ENCODE data around the gene SF3B3.
A peak's percentile ranks its signal among the peaks of the same experiment; 100 is the strongest.
"Not testable (repeated sequence)": the region's sequence is repeated elsewhere in the genome, so short reads cannot be mapped to it uniquely, and the experiment has no call there.

SF3B3 gene

GRCh38 chr16:70512456-70512855, 11.2 kb upstream of the SF3B3 start:
- DNase-seq: no peak

DNA sequence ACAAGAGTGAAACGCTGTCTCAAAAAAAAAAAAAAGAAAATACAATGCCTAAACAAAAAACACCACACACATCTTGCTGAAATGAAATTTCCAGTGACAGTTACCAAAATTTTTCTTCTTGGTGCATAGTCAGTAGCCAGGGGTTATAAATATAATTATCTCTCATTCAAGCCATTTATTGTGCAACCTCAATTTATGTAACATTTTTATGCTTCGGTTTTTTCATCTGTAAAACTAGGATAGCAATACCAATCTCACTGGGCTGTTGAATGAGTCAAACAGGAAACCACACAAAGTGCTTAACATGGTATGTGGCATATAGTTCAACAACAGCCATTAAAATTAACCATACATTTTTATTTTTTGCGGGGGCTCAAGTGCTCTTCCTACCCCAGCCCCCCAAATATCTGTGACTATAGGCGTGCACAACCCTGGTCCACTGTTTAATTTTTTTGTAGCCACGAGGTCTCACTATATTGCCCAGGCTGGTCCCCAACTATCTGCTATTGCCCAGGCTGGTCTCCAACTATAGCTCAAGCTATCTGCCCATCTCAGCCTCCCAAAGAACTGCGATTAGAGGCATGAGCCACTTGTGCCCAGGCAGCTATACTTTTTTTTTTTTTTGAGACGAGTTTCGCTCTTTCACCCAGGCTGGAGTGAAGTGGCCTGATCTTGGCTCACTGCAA, 2.9 kb upstream of the SF3B3 start:
- peak in 1 of 2 experiments; percentile 25 for DNase-seq

GRCh38 chr16:70522216-70523075, 1.2 kb upstream of the SF3B3 start:
- DNase-seq: no peak

- peak; percentile 57 to 92 for DNase-seq
Measured at GRCh38 chr16:70523076-70523742, 407 bp upstream of the SF3B3 start, which contains the start of gene COG4. COG4 (minus strand) TSS chr16:70523554; CDS start chr16:70523543, 11 bp downstream.

DNA sequence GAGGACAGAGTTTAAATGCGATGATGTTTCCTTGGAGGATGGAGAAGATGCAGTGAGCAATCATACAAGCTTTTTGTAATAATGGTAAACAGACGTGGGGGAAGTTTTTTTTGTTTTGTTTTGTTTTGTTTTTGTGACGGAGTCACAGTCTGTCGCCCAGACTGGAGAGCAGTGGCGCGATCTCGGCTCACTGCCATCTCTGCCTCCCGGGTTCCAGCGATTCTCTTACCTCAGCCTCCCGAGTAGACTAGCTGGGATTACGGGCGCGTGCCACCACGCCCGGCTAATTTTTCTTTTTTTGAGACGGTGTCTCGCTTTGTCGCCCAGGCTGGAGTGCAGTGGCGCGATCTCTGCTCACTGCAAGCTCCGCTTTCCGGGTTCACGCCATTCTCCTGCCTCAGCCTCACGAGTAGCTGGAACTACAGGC, 796 bp downstream of the SF3B3 start:
- not testable (repeated sequence) for DNase-seq

DNA sequence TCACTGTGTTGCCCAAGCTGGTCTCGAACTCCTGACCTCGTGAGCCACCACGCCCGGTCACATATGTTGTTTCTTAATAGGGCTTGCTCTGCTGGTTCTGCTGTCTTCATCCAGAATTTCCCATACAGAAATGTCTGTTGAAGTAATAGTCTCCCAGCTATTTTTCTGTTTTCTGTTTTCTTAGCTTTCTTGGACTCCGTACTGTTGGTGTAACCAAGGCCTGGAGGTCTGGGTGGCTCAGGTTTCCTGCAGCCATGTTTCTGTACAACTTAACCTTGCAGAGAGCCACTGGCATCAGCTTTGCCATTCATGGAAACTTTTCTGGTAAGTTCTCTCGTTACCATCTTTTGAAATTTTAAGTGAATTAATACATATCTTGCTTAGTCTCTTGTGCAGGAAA, 2.8 kb downstream of the SF3B3 start:
- no peak for DNase-seq

- DNase-seq: no peak
Measured at GRCh38 chr16:70527315-70527996, 3.8 kb downstream of the SF3B3 start.

GRCh38 chr16:70529051-70529777, 5.6 kb downstream of the SF3B3 start:
- peak in 1 of 2 experiments; percentile 51 for DNase-seq

DNA sequence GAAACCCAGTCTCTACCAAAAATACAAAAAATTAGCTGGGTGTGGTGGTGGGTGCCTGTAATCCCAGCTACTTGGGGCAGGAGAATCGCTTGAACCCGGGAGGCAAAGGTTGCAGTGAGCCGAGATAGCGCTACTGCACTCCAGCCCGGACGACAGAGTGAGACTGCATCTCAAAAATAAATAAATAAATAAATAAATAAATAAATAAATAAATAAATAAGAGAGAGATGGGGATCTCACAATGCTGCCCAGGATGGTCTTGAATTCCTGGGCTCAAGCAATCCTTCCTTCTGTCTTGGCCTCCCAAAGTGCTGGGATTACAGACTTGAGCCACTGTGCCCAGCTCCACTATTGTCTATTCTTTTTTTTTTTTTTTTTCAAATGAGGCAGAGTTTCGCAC, 6.3 kb downstream of the SF3B3 start:
- not testable (repeated sequence) for DNase-seq

DNA sequence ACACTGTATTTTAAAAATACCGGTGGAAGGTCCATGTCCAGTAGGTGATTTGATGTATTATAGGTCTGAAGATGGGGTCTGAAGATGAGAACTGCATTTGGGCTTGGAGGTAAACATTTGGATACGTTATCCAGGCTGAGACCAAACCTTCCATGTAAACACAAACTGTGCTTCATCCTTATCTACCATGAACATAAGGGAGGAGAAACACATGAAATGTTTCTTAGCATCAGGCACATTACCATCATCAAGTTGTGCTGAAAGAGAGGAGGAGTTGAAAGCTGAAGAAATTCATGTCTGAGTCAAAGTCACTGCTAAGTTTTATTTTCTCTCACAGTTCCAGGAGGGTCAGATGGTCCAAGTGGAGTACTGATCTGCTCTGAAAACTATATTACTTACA, 11.4 kb downstream of the SF3B3 start:
- DNase-seq: no peak

GRCh38 chr16:70540994-70541393, 17.4 kb downstream of the SF3B3 start:
- DNase-seq: no peak

DNA sequence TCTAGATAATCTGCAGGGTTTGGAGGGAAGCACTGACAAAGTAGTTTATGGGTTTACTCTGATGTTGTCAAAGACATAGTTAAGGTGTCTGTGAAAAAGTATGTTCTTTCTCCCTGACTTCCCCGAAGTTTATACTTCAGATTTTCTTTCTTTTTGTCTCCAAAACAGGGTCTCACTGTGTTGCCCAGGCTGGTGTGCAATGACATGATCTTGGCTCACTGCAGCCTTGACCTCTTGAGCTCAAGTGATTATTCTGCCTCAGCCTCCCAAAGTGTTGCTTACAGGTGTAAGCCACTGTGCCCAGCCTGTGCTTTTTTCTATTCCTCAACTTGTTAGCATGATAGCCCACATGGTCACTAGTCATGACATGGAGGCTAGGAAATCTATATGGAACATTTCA, 20.9 kb downstream of the SF3B3 start:
- no peak for DNase-seq

DNA sequence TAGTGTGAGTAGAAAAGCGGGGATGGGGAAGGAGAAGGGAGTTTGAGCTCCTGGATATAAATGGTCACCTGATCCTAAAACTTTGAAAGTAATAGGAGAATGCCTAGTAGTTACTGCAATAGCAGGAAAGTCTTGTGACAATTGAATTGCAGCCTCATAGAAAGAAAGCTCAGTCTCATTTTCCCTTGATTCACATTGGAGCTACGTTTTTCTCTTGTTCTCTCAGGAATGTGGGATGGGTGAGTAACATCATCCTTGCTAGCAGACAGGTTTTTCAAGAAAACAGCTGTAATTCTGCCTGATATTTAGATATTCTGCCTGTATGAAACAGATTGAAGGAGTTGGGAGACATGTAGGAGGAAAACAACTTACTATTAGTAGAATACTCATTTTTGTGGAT, 25.3 kb downstream of the SF3B3 start:
- DNase-seq: no peak

DNA sequence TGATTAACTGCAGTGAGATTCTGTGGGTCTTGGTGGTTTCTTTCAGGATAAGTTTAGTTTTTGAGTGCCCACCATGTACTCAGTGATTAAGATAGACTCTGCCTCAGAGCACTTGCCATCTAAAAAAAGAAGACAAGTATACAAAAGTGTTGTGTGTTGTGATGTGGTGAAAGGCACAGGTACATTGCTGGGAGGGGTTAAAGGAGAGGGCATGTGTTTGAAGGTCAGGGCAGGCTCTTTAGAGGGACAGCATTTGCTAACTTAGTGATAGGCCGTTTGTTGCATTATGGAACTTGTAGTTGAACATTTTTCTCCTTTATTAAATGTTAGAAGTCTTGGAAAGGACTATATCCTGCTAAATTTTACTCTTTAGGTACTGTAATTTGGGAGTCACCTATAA, 26.5 kb downstream of the SF3B3 start:
- no peak for DNase-seq

DNA sequence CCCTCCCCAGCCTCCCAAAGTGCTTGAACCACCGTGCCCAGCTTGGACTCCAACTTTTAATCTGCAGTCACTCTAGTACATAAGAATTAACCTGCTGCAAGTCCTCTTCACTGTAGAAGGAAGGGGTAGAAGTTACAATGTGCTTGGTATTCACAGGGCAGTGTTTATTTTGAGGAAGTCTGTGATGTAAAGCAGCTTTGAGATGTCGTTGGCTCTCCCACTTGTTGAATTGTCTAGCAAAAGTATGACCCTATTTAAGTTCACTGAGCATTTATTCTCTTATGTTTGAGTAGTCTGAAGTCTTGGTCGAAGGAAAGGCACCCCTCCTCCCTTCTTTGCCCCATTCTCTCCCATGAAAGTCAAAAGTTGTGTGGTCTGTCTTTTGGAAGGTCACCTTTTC, 28.2 kb downstream of the SF3B3 start:
- DNase-seq: no peak

DNA sequence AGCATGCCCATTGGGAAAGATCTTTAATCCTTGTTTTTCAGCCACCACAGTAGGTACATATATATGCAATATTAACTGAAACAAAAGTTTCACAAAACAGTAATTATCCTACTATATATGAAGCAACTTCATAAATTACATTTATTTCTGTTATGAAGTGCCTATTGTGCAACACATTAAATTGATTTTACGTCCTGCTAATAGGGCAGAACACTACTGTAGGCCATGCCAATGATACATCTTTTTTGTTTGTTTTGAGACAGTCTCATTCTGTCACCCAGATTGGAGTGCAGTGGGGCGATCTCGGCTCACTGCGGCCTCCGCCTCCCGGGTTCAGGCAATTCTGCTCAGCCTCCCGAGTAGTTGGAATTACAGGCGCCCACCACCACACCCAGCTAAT, 29.1 kb downstream of the SF3B3 start:
- DNase-seq: no peak

GRCh38 chr16:70553645-70554044, 30.0 kb downstream of the SF3B3 start:
- no peak for DNase-seq

DNA sequence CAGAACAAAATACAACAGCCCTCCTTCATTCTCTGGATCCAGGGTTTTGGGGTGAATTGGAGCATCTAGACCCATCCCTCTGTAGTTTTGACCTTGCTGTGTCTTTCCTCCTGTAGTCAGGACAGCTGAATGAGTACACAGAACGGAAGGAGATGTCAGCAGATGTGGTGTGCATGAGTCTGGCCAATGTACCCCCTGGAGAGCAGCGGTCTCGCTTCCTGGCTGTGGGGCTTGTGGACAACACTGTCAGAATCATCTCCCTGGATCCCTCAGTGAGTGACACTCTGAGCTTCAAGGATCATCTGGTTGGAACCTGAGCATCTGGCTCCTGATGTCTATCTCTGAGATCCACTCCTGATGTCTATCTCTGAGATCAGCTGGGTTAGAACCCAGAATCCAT, 32.4 kb downstream of the SF3B3 start:
- DNase-seq: no peak

DNA sequence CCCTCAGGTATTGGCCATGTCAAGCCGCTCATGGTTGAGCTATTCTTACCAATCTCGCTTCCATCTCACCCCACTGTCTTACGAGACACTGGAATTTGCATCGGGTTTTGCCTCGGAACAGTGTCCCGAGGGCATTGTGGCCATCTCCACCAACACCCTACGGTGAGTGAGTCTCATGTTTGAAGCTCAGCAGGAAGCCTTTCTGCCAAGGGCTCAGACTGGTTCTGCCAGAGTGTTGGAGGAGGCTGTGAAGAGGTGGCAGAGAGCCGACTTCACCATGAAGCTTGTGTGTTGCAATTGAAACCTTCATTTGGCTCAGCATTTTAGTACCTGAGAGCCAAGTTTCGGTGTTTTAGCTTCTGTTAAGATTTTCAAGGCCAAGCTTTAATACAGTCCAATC, 38.0 kb downstream of the SF3B3 start:
- DNase-seq: no peak

DNA sequence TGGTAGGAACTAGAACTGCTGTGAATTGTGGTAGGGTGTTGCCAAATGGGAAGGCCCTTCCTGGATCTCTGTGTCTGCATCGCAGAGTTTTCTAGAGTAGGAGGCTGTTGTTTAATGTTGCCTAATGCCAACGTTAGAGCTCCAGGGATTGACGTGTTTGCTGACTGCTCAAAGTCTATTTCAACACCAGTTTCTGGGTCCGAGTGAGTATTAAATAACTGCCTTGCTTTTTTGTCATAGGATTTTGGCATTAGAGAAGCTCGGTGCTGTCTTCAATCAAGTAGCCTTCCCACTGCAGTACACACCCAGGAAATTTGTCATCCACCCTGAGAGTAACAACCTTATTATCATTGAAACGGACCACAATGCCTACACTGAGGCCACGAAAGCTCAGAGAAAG, 40.0 kb downstream of the SF3B3 start:
- no peak for DNase-seq

- DNase-seq: no peak
Measured at GRCh38 chr16:70565053-70565452, 41.4 kb downstream of the SF3B3 start.

DNA sequence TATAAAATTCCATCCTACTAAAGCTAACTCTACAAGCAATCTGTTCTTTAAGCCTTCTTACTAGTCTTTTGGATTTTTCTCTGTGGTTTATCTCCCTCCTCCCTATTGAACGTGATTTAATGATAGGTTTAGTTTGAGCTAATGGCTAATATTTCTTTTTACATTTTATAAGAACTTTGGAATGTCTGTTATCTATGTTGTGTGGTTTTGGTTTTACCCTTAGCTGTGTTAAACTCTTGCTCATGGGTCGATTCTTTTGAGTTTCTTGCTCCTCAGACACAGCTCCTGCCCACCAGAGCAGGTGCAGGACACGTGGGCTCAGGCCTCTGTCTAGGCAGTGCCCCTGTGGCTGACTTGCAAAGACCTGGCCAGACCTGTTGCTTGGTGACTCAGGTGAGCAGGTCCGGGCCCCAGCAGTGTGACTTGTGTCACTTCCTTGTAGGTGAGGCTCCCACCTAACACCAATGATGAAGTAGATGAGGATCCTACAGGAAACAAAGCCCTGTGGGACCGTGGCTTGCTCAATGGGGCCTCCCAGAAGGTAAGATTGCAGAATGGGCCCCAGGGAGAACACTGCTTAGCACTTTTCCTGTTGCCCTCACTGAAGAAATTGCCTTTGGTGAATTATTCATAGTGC, 45.1 kb downstream of the SF3B3 start:
- DNase-seq: no peak
